ENCODE data around the gene CYP46A1.

Gene CYP46A1

DNA sequence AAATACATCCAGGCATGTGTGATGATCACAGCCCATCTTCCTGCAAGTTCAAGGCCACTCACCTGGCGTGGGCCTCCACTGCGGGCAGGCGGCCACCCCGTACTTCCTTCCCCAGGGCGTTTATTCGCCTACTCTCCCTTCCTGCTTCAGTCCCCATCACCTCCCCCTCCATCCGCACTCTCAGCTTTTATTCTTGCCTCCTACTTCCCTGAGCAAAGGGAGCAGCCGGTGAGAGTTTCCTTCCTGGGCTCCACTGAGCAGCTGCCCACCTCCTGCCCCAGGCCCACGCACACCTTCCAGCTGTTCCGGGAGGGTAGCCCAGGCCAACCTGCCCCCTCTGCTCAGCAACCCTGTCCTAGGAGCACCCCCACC, 4.1 kb downstream of the CYP46A1 start:
- no peak for DNase-seq (ENCODE audit: low read depth)
- TF ChIP-seq, protein P1, sequence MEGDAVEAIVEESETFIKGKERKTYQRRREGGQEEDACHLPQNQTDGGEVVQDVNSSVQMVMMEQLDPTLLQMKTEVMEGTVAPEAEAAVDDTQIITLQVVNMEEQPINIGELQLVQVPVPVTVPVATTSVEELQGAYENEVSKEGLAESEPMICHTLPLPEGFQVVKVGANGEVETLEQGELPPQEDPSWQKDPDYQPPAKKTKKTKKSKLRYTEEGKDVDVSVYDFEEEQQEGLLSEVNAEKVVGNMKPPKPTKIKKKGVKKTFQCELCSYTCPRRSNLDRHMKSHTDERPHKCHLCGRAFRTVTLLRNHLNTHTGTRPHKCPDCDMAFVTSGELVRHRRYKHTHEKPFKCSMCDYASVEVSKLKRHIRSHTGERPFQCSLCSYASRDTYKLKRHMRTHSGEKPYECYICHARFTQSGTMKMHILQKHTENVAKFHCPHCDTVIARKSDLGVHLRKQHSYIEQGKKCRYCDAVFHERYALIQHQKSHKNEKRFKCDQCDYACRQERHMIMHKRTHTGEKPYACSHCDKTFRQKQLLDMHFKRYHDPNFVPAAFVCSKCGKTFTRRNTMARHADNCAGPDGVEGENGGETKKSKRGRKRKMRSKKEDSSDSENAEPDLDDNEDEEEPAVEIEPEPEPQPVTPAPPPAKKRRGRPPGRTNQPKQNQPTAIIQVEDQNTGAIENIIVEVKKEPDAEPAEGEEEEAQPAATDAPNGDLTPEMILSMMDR (IDR thresholded peaks at IDR 0.05; ENCODE audit: insufficient read depth, low read depth, low read length, missing control alignments), result no peak
- H3K4me3 ChIP-seq (ENCODE audit: low read length), result no peak overlapping the region

DNA sequence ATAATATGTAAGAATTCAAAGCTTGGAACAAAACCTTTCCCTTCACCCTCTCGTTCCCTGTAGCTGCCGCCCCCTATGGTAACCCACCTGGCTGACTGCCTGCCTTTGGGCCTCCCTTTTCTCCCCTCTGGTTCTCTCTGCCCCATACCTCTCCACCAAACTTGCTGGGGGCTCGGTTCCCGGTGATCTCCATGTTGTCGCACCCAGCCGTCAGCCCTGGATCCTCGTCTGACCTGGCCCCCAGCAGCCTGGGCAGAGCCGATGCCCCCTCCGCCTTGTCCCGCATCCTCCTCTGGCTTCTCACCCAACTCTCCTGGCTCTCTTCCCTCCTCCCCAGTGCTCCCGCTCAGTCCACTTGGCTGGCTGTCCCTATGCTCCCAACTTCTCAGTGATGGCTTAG, 4.5 kb downstream of the CYP46A1 start:
- TF ChIP-seq, protein P1 (IDR thresholded peaks at IDR 0.05; ENCODE audit: insufficient read depth, low read depth, low read length, missing control alignments), result no peak
- DNase-seq (ENCODE audit: low read depth), result no peak

DNA sequence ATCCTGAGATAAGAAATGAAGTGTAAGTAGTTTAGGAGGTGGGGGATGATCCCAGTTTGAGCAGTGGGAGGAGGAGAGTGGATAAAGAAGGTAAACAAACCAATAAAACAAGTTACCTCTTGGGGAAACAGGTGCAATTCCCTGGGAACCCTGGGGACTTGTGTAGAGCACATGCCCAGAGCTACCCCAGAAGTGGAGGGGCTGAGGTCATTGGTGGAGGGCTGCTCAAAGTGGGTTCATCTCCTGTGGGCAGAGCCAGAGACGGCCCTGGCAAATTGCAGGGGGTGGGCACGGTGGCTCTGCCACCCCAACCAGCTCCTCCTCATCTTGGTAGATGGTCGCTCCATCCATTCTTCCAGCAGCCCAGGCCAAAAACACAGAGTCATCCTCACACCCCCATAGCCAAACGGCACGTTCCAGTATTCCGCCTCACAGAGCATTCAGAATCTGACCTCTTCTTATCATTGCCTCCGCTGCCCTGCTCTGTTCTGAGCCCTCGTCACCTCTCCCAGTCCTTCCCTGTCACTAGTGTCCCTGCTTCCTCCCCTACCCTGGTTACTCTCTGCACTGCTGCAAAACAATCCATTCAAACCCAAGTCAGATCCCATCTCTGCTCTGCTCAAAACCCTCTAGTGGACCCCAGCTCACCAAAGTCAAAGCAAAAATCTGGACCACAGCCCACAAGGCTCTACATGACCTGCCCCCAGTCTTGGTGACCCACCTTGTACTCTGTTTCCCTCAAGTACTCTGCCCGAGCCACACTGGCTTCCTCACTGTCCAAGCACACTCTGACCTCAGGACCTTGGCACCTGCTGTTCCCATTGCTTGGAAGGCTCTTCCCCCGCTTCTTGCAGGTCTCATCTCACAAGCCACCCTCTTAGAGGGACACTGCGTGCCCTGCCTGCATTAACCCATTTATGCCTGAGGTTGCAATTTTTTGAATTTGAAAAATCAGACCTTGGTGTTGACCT, 5.5 kb downstream of the CYP46A1 start:
- TF ChIP-seq, protein P1 (IDR thresholded peaks at IDR 0.05; ENCODE audit: insufficient read depth, low read depth, low read length, missing control alignments), result no peak
- no peak overlapping the region for H3K4me3 ChIP-seq (ENCODE audit: low read length)
- DNase-seq (ENCODE audit: low read depth), result no peak

More for the DNA sequence above, 4.5 kb downstream of the CYP46A1 start:
- no peak overlapping the region for H3K4me3 ChIP-seq (ENCODE audit: low read length)

DNA sequence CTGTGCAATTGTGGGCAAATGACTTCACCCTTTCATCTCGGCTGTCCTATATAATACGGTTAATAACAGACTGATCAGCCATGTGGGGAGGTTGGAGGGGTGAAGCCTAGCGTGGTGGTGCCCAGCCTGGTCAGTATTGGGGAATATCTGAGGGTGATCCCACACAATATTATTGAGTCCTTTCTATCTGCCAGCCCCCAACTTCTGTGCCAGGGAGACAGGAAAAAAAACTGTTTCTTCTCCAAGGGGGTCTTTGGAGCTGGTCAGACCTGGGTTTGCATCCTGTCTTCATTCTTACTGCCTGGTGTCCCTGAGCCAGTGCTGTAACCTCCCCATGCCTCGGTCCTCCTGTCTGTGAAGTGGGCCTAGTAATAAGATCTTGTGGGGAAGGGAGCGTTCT, 6.5 kb downstream of the CYP46A1 start:
- TF ChIP-seq, protein P1 (IDR thresholded peaks at IDR 0.05; ENCODE audit: insufficient read depth, low read depth, low read length, missing control alignments), result no peak
- no peak for DNase-seq (ENCODE audit: low read depth)

DNA sequence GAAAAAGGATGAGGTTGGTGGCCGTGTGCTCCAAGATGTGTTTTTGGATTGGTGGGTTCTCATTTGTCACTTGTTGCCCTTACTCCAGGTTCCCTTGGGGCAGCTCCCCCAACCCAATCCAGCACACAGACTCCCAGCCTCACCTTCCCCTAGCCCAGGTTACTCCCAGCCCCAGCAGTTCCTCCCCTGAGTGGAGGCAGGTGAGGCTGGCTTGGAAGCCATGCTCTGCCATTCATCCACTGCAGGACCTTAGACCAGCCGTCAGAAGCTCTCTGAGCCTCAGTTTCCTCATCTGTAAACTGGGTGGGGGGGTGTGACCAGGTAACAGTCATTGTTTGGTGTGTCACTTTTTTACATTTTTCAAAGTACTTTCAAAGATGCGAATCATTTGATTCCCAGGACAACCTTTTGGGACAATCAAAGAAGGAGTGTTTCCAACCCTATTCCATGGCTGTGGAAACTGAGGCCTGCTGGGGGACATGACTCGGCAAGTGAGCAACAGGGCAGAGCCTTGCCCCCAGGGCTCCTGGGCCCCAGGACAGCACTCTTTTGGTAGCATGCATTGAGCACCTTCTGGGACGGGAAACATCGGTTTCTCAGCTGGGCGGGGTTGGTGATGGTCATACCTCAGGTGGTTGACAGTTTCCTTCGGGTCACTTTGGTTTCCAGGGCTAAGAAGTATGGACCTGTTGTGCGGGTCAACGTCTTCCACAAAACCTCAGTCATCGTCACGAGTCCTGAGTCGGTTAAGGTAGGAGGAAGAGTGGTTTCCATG, 7.2 kb downstream of the CYP46A1 start:
- DNase-seq (ENCODE audit: low read depth), result no peak
- TF ChIP-seq, protein P1 (IDR thresholded peaks at IDR 0.05; ENCODE audit: insufficient read depth, low read depth, low read length, missing control alignments), result no peak
- H3K4me3 ChIP-seq (ENCODE audit: low read length), result no peak overlapping the region

More for the DNA sequence above, 6.5 kb downstream of the CYP46A1 start:
- H3K4me3 ChIP-seq (ENCODE audit: low read length), result no peak overlapping the region

DNA sequence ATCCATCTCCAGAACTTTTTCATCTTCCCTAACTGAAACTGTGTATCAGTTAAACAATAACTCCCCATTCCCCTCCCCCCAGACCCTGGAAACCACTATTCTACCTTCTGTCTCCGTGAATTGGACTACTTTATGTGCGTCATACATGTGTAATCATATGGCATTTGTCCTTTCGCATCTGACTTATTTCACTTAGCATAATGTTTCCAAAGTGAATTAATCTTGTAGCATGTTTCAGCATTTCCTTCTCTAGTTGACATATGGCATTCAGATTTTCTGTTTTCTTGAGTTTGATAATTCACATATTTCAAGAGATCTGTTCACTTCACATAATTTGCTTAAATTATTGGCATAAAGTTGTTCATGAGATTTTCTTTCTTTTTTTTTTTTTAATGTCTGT, 9.8 kb downstream of the CYP46A1 start:
- TF ChIP-seq, protein P1 (IDR thresholded peaks at IDR 0.05; ENCODE audit: insufficient read depth, low read depth, low read length, missing control alignments), result no peak
- no peak overlapping the region for H3K4me3 ChIP-seq (ENCODE audit: low read length)
- DNase-seq (ENCODE audit: low read depth), result no peak
